SK-N-SH treated with all-trans-retinoic acid at 6 μM for 48 hours (cell line): ENCODE measurements around the gene PPP1R1C.

ENCODE experiments used
- ARNTL ChIP-seq: fragments of 450-650 bp; formaldehyde crosslinking; IDR thresholded peaks from 2 replicates; pipeline ENCODE4 v1.5.0; 2020; ENCODE audit warnings: low read depth, mild to moderate bottlenecking, moderate library complexity, borderline replicate concordance
- BACH2 ChIP-seq: fragments of 250-450 bp; sonication (Bioruptor Pico); IDR thresholded peaks from 2 replicates; pipeline ENCODE4 v1.9.0; 2021; ENCODE audit warnings: mild to moderate bottlenecking, borderline replicate concordance
- CREB5 ChIP-seq: fragments of 250-450 bp; sonication (Bioruptor Pico); IDR thresholded peaks from 2 replicates; pipeline ENCODE4 v1.5.1; 2020; ENCODE audit warnings: low read depth, mild to moderate bottlenecking, moderate library complexity
- CSDC2 ChIP-seq: fragments of 250-450 bp; sonication (Bioruptor Pico); IDR thresholded peaks from 2 replicates; pipeline ENCODE4 v1.5.0; 2020; ENCODE audit warnings: mild to moderate bottlenecking, moderate library complexity
- CSRNP3 ChIP-seq: fragments of 250-450 bp; sonication (Bioruptor Pico); IDR thresholded peaks from 2 replicates; pipeline ENCODE4 v1.5.1; 2021; ENCODE audit warnings: mild to moderate bottlenecking, moderate library complexity
- ESRRG ChIP-seq: fragments of 250-450 bp; sonication (Bioruptor Pico); IDR thresholded peaks from 2 replicates; pipeline ENCODE4 v1.6.1; 2021; ENCODE audit warnings: mild to moderate bottlenecking
- ISL1 ChIP-seq: fragments of 250-450 bp; sonication (Bioruptor Pico); IDR thresholded peaks from 2 replicates; pipeline ENCODE4 v2.1.2; 2022; ENCODE audit warnings: mild to moderate bottlenecking, moderate library complexity
- PPARA ChIP-seq: fragments of 250-450 bp; sonication (Bioruptor Pico); IDR thresholded peaks from 2 replicates; pipeline ENCODE4 v1.5.0; 2020; ENCODE audit warnings: mild to moderate bottlenecking, borderline replicate concordance
- SNAI2 ChIP-seq: fragments of 250-450 bp; sonication (Bioruptor Pico); IDR thresholded peaks from 2 replicates; pipeline ENCODE4 v1.5.0; 2020; ENCODE audit warnings: mild to moderate bottlenecking, moderate library complexity
- TCF4 ChIP-seq: fragments of 250-450 bp; sonication (Bioruptor Pico); IDR thresholded peaks from 2 replicates; pipeline ENCODE4 v1.8.0; 2021; ENCODE audit warnings: mild to moderate bottlenecking, moderate library complexity, borderline replicate concordance
- TSHZ2 ChIP-seq: fragments of 250-450 bp; sonication (Bioruptor Pico); IDR thresholded peaks from 2 replicates; pipeline ENCODE4 v1.5.0; 2020; ENCODE audit warnings: mild to moderate bottlenecking, moderate library complexity
- ZNF565 ChIP-seq: fragments of 450-650 bp; formaldehyde crosslinking; conservative IDR thresholded peaks from 2 replicates; pipeline ENCODE4 v1.5.0; 2020; ENCODE audit warnings: low read depth, mild to moderate bottlenecking, moderate library complexity
- TF ChIP-seq, protein P1 (sequence below): fragments of 250-450 bp; sonication (Bioruptor Pico); IDR thresholded peaks from 2 replicates; pipeline ENCODE4 v1.8.0; 2020; ENCODE audit warnings: mild to moderate bottlenecking, moderate library complexity, borderline replicate concordance
- TF ChIP-seq, protein P2 (sequence below): fragments of 250-450 bp; sonication (Bioruptor Pico); IDR thresholded peaks from 2 replicates; pipeline ENCODE4 v1.8.0; 2021; ENCODE audit warnings: low read depth, mild to moderate bottlenecking, moderate library complexity, borderline replicate concordance

DNA sequence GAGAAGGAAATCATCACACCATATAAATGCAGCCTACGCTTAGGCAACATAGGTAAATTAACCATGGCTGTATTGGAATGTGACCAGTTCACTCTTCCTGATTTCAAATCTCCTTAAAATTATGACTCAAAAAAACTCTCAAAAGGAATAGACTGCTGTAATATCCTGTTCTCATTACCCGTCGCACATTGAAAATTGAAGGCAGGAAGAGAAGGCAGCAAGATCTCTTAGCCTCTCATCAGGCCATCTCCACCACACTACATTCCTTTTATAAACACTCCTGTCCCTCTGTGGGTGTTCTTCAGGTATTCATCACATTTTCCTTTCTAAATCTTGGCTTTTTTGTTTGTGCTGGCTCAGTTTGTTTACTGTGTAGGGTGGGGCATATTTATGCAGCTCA lies 83.2 kb downstream of the PPP1R1C start:
- TF ChIP-seq ARNTL (CRISPR knock-in tag) (no peak), ISL1 (CRISPR knock-in tag) (no peak), TSHZ2 (no peak), CSDC2 (CRISPR knock-in tag) (no peak), ESRRG (CRISPR knock-in tag) (no peak), CREB5 (CRISPR knock-in tag) (no peak), SNAI2 (CRISPR knock-in tag) (no peak), BACH2 (CRISPR knock-in tag) (no peak), TCF4 (CRISPR knock-in tag) (no peak), PPARA (no peak), CSRNP3 (no peak), ZNF565 (CRISPR knock-in tag) (no peak)
- TF ChIP-seq, protein P1, sequence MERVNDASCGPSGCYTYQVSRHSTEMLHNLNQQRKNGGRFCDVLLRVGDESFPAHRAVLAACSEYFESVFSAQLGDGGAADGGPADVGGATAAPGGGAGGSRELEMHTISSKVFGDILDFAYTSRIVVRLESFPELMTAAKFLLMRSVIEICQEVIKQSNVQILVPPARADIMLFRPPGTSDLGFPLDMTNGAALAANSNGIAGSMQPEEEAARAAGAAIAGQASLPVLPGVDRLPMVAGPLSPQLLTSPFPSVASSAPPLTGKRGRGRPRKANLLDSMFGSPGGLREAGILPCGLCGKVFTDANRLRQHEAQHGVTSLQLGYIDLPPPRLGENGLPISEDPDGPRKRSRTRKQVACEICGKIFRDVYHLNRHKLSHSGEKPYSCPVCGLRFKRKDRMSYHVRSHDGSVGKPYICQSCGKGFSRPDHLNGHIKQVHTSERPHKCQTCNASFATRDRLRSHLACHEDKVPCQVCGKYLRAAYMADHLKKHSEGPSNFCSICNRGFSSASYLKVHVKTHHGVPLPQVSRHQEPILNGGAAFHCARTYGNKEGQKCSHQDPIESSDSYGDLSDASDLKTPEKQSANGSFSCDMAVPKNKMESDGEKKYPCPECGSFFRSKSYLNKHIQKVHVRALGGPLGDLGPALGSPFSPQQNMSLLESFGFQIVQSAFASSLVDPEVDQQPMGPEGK (CRISPR knock-in tag), result no peak
- TF ChIP-seq, protein P2, sequence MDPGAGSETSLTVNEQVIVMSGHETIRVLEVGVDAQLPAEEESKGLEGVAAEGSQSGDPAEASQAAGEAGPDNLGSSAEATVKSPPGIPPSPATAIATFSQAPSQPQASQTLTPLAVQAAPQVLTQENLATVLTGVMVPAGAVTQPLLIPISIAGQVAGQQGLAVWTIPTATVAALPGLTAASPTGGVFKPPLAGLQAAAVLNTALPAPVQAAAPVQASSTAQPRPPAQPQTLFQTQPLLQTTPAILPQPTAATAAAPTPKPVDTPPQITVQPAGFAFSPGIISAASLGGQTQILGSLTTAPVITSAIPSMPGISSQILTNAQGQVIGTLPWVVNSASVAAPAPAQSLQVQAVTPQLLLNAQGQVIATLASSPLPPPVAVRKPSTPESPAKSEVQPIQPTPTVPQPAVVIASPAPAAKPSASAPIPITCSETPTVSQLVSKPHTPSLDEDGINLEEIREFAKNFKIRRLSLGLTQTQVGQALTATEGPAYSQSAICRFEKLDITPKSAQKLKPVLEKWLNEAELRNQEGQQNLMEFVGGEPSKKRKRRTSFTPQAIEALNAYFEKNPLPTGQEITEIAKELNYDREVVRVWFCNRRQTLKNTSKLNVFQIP (CRISPR knock-in tag), result no peak
